Measurements from ENCODE around the gene ENO1.

Gene ENO1

GRCh38 chr1:8878698-8879463 lies 395 bp upstream of the ENO1 start:
- peaks cover 45% of the 10 kb centered on the region for H3K36me3 ChIP-seq (ENCODE audit: insufficient read depth, low read length)
- TF ChIP-seq EZH2 (IDR thresholded peaks at IDR 0.05; ENCODE audit: borderline replicate concordance, low read depth, low read length, severe bottlenecking) (no peak), CTCF (IDR thresholded peaks at IDR 0.05; ENCODE audit: borderline replicate concordance, extremely low read depth, low read length, poor library complexity, severe bottlenecking) (no peak)
- H3K4me3 ChIP-seq (ENCODE audit: low read depth in 1 of 2, low read length in 2 of 2), result peak overlapping the region; percentile 74 to 78; a peak in 3 of 4 replicates
- peak overlapping the region; percentile 55 for H2AFZ ChIP-seq (ENCODE audit: low read depth, low read length)
- no peaks in the 10 kb centered on the region for H3K27me3 ChIP-seq (ENCODE audit: insufficient read depth, low read length, poor library complexity)
- no peaks in the 10 kb centered on the region for H3K9me3 ChIP-seq (ENCODE audit: insufficient read depth, low read length, severe bottlenecking)
- H3K79me2 ChIP-seq (ENCODE audit: insufficient read depth, low read length), result peaks cover 65% of the 10 kb centered on the region
- peak overlapping the region; percentile 91 for H3K27ac ChIP-seq (ENCODE audit: low read length)
- H4K20me1 ChIP-seq (ENCODE audit: insufficient read depth, low read length), result peaks cover 43% of the 10 kb centered on the region
- DNase-seq (peak; percentile 98), ATAC-seq (ENCODE audit: insufficient read depth, low read depth) (peak; percentile 78)
- H3K4me2 ChIP-seq (ENCODE audit: insufficient read depth, low read length), result peak overlapping the region; percentile 69
- H3K4me1 ChIP-seq (ENCODE audit: insufficient read depth, low read length), result peaks cover 52% of the 10 kb centered on the region
- peak overlapping the region; percentile 97 for H3K9ac ChIP-seq (ENCODE audit: low read depth, low read length)

- Histone ChIP-seq H2AFZ (ENCODE audit: low read depth, low read length) (no peak overlapping the region), H3K4me3 (ENCODE audit: low read depth in 1 of 2, low read length in 2 of 2) (peak overlapping the region; percentile 74 to 78), H3K27me3 (ENCODE audit: insufficient read depth, low read length, poor library complexity) (no peaks in the 10 kb centered on the region), H4K20me1 (ENCODE audit: insufficient read depth, low read length) (peaks cover 71% of the 10 kb centered on the region), H3K4me2 (ENCODE audit: insufficient read depth, low read length) (peak overlapping the region; percentile 69), H3K4me1 (ENCODE audit: insufficient read depth, low read length) (peaks cover 80% of the 10 kb centered on the region), H3K36me3 (ENCODE audit: insufficient read depth, low read length) (peaks cover 73% of the 10 kb centered on the region), H3K9ac (ENCODE audit: low read depth, low read length) (peak overlapping the region; percentile 97), H3K9me3 (ENCODE audit: insufficient read depth, low read length, severe bottlenecking) (no peaks in the 10 kb centered on the region), H3K79me2 (ENCODE audit: insufficient read depth, low read length) (peaks cover 93% of the 10 kb centered on the region), H3K27ac (ENCODE audit: low read length) (peak overlapping the region; percentile 91; the same call in 1 of the 2 replicates)
- DNase-seq (no peak), ATAC-seq (ENCODE audit: insufficient read depth, low read depth) (no peak)
- TF ChIP-seq EZH2 (IDR thresholded peaks at IDR 0.05; ENCODE audit: borderline replicate concordance, low read depth, low read length, severe bottlenecking), result no peak
- no peak for TF ChIP-seq CTCF (IDR thresholded peaks at IDR 0.05; ENCODE audit: borderline replicate concordance, extremely low read depth, low read length, poor library complexity, severe bottlenecking)
Observed at GRCh38 chr1:8876087-8876486, 2.4 kb downstream of the ENO1 start.

- Histone ChIP-seq H3K79me2 (ENCODE audit: insufficient read depth, low read length) (peaks cover 94% of the 10 kb centered on the region), H3K9ac (ENCODE audit: low read depth, low read length) (peak overlapping the region; percentile 97), H3K36me3 (ENCODE audit: insufficient read depth, low read length) (peaks cover 80% of the 10 kb centered on the region), H3K27ac (ENCODE audit: low read length) (peak overlapping the region; percentile 91; the same call in 1 of the 2 replicates), H2AFZ (ENCODE audit: low read depth, low read length) (no peak overlapping the region), H4K20me1 (ENCODE audit: insufficient read depth, low read length) (peaks cover 79% of the 10 kb centered on the region), H3K4me3 (ENCODE audit: low read depth in 1 of 2, low read length in 2 of 2) (peak overlapping the region; percentile 74 to 78), H3K9me3 (ENCODE audit: insufficient read depth, low read length, severe bottlenecking) (no peaks in the 10 kb centered on the region), H3K4me1 (ENCODE audit: insufficient read depth, low read length) (peaks cover 81% of the 10 kb centered on the region), H3K4me2 (ENCODE audit: insufficient read depth, low read length) (peak overlapping the region; percentile 69), H3K27me3 (ENCODE audit: insufficient read depth, low read length, poor library complexity) (no peaks in the 10 kb centered on the region)
- TF ChIP-seq CTCF (IDR thresholded peaks at IDR 0.05; ENCODE audit: borderline replicate concordance, extremely low read depth, low read length, poor library complexity, severe bottlenecking) (no peak), EZH2 (IDR thresholded peaks at IDR 0.05; ENCODE audit: borderline replicate concordance, low read depth, low read length, severe bottlenecking) (no peak)
- ATAC-seq (ENCODE audit: insufficient read depth, low read depth) (no peak), DNase-seq (no peak)
Observed at GRCh38 chr1:8875216-8875861, 3.1 kb downstream of the ENO1 start.

All from DND-41 (cell line).